Measurements from ENCODE around the gene FBXL16.

Gene FBXL16

DNA sequence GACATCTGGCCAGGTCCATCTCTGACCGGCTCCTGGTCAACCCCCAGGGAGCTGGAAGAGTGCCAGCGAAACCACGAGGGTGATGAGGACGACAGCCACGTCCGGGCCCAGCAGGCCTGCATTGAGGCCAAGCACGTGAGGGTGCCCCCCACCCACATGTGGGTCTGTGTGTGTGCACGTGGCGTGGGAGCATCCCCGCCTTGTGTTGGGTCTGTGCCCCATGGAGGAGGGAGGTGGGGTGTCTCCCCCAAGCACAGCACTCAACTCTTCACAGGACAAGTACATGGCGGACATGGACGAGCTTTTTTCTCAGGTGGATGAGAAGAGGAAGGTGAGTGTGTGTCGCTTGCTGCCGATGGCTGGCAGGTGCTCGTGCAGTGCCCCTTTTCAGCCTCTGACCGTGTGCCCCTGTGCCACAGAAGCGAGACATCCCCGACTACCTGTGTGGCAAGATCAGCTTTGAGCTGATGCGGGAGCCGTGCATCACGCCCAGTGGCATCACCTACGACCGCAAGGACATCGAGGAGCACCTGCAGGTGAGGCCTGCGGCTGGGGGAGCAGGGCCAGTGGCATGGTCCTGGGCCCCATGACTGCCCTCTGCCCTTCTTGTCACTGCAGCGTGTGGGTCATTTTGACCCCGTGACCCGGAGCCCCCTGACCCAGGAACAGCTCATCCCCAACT is 23.7 kb downstream of the FBXL16 start:
- H4K91ac ChIP-seq (ENCODE audit: low read depth, low read length, poor library complexity) = no peak overlapping the region
- no peak overlapping the region for H3K4ac ChIP-seq (ENCODE audit: low read length)
- no peak overlapping the region for H2BK5ac ChIP-seq (ENCODE audit: low read length)
- H3K18ac ChIP-seq (ENCODE audit: low read length) = no peak overlapping the region
- DNase-seq (ENCODE audit: low spot score) = no peak
- peaks cover 0 to 2% of the 10 kb centered on the region in 2 donors for H3K9me3 ChIP-seq (replicated peaks in 1 of 2; ENCODE audit: control insufficient read depth in 2 of 2, insufficient read depth in 1 of 2, low read depth in 1 of 2, low read length in 2 of 2)
- peaks cover 35 to 54% of the 10 kb centered on the region in 2 donors for H3K36me3 ChIP-seq (replicated peaks in 1 of 2; ENCODE audit: control insufficient read depth in 2 of 2, insufficient read depth in 2 of 2, low read length in 2 of 2)
- no peak overlapping the region for H2BK15ac ChIP-seq (ENCODE audit: low read length)
- H3K4me1 ChIP-seq (ENCODE audit: control insufficient read depth in 2 of 2, insufficient read depth in 1 of 2, low read depth in 1 of 2, low read length in 2 of 2) = peaks cover 7 to 21% of the 10 kb centered on the region in 2 donors
- peak overlapping the region; percentile 0 for H4K8ac ChIP-seq (ENCODE audit: low read depth, low read length)
- H3K9ac ChIP-seq (ENCODE audit: low read depth, low read length, poor library complexity) = no peak overlapping the region
- H2AFZ ChIP-seq (ENCODE audit: low read length) = no peak overlapping the region
- H3K23ac ChIP-seq (ENCODE audit: low read depth, low read length, poor library complexity) = peak overlapping the region; percentile 99
- peaks cover 31% of the 10 kb centered on the region for H3K79me1 ChIP-seq (ENCODE audit: low read depth, low read length)
- no peak overlapping the region for H2BK120ac ChIP-seq (ENCODE audit: low read depth, low read length)
- no peak overlapping the region for H3K14ac ChIP-seq (ENCODE audit: low read length)
- no peak overlapping the region for H2BK12ac ChIP-seq (ENCODE audit: low read length)
- no peaks in the 10 kb centered on the region for H3K27me3 ChIP-seq (ENCODE audit: control insufficient read depth in 3 of 3, insufficient read depth in 3 of 3, low read depth in 1 of 3, low read length in 3 of 3)
- no peak overlapping the region for H3K4me2 ChIP-seq (ENCODE audit: insufficient read depth, low read length, poor library complexity, severe bottlenecking)
- no peak overlapping the region for H2AK5ac ChIP-seq (ENCODE audit: low read depth, low read length)
- WGBS, 2 donors (ENCODE audit: extremely low coverage in 2 of 2, insufficient read length in 2 of 2, insufficient replicate concordance in 1 of 2) = no CpG with 5 or more reads among the region's 28 CpGs
- H3K27ac ChIP-seq (replicated peaks; ENCODE audit: low read length) = no peak overlapping the region
- peak overlapping the region; percentile 8 to 87 for H3K4me3 ChIP-seq (ENCODE audit: low read length in 2 of 2)

DNA sequence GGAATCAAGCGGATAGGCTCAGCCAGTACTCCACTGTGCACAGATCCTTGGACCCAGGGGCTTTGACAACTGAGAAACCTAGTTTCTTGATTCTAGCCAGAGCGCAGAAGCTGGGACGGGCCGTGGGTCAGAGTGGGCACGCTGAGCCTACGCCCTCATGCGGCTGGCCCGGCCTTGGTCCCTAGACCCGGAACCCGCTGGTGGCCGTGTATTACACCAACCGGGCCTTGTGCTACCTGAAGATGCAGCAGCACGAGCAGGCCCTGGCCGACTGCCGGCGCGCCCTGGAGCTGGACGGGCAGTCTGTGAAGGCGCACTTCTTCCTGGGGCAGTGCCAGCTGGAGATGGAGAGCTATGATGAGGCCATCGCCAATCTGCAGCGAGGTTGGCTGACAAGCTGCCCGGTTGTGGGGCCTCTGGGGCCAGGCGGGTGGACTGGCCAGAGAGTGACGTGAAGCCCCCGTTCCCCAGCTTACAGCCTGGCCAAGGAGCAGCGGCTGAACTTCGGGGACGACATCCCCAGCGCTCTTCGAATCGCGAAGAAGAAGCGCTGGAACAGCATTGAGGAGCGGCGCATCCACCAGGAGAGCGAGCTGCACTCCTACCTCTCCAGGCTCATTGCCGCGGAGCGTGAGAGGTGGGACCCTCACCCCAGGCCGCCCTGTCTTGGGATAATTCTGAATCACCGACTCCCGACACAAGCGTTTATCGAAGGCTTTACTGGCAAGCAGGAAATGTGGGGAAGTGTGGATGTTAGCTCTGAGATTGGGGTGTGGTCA is 24.4 kb downstream of the FBXL16 start:
- no CpG with 5 or more reads among the region's 44 CpGs for WGBS, 2 donors (ENCODE audit: extremely low coverage in 2 of 2, insufficient read length in 2 of 2, insufficient replicate concordance in 1 of 2)
- H4K8ac ChIP-seq (ENCODE audit: low read depth, low read length) = peak overlapping the region; percentile 52
- peak overlapping the region; percentile 87 to 98 for H3K4me3 ChIP-seq (ENCODE audit: low read length in 2 of 2)
- H3K9ac ChIP-seq (ENCODE audit: low read depth, low read length, poor library complexity) = peak overlapping the region; percentile 90
- H3K4ac ChIP-seq (ENCODE audit: low read length) = no peak overlapping the region
- H3K23ac ChIP-seq (ENCODE audit: low read depth, low read length, poor library complexity) = peak overlapping the region; percentile 68
- H3K18ac ChIP-seq (ENCODE audit: low read length) = no peak overlapping the region
- peaks cover 30 to 46% of the 10 kb centered on the region in 2 donors for H3K36me3 ChIP-seq (replicated peaks in 1 of 2; ENCODE audit: control insufficient read depth in 2 of 2, insufficient read depth in 2 of 2, low read length in 2 of 2)
- no peak overlapping the region for H2BK15ac ChIP-seq (ENCODE audit: low read length)
- no peak overlapping the region for H2AFZ ChIP-seq (ENCODE audit: low read length)
- H3K27ac ChIP-seq (replicated peaks; ENCODE audit: low read length) = no peak overlapping the region
- H3K4me2 ChIP-seq (ENCODE audit: insufficient read depth, low read length, poor library complexity, severe bottlenecking) = peak overlapping the region; percentile 96
- H2BK120ac ChIP-seq (ENCODE audit: low read depth, low read length) = no peak overlapping the region
- H3K27me3 ChIP-seq (ENCODE audit: control insufficient read depth in 3 of 3, insufficient read depth in 3 of 3, low read depth in 1 of 3, low read length in 3 of 3) = peaks cover 0 to 2% (median 0%) of the 10 kb centered on the region in 3 experiments
- H3K14ac ChIP-seq (ENCODE audit: low read length) = peak overlapping the region; percentile 61
- H2AK5ac ChIP-seq (ENCODE audit: low read depth, low read length) = peak overlapping the region; percentile 86
- H3K9me3 ChIP-seq (replicated peaks in 1 of 2; ENCODE audit: control insufficient read depth in 2 of 2, insufficient read depth in 1 of 2, low read depth in 1 of 2, low read length in 2 of 2) = peaks cover 0 to 2% of the 10 kb centered on the region in 2 donors
- peaks cover 7 to 21% of the 10 kb centered on the region in 2 donors for H3K4me1 ChIP-seq (ENCODE audit: control insufficient read depth in 2 of 2, insufficient read depth in 1 of 2, low read depth in 1 of 2, low read length in 2 of 2)
- no peak overlapping the region for H4K91ac ChIP-seq (ENCODE audit: low read depth, low read length, poor library complexity)
- peak overlapping the region; percentile 35 for H2BK5ac ChIP-seq (ENCODE audit: low read length)
- no peak overlapping the region for H2BK12ac ChIP-seq (ENCODE audit: low read length)
- H3K79me1 ChIP-seq (ENCODE audit: low read depth, low read length) = peaks cover 31% of the 10 kb centered on the region
- DNase-seq (ENCODE audit: low spot score) = no peak

DNA sequence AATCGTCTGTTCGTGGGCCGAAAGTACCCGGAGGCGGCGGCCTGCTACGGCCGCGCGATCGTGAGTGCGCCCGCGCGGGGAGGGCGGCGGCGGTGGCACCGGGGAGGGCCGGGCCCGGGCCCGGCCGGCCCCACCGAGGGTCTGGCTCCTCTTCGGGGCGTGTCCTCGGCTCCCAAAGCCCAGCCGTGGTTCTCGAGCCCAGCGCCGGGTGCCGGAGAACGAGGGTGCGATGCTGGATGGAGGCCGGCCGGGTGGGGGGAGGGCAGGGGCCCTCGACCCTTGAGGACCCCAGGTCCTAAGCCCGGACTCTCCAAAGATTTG is 25.0 kb downstream of the FBXL16 start:
- Histone ChIP-seq H4K8ac (ENCODE audit: low read depth, low read length) (no peak overlapping the region), H3K79me1 (ENCODE audit: low read depth, low read length) (peaks cover 31% of the 10 kb centered on the region), H3K23ac (ENCODE audit: low read depth, low read length, poor library complexity) (peak overlapping the region; percentile 98), H3K4me2 (ENCODE audit: insufficient read depth, low read length, poor library complexity, severe bottlenecking) (peak overlapping the region; percentile 96), H2BK120ac (ENCODE audit: low read depth, low read length) (no peak overlapping the region), H2AFZ (ENCODE audit: low read length) (peak overlapping the region; percentile 95), H3K4me3 (ENCODE audit: low read length in 2 of 2) (peak overlapping the region; percentile 87 to 98), H3K27ac (replicated peaks; ENCODE audit: low read length) (peak overlapping the region; percentile 93), H3K18ac (ENCODE audit: low read length) (peak overlapping the region; percentile 99), H2BK5ac (ENCODE audit: low read length) (peak overlapping the region; percentile 82), H3K27me3 (ENCODE audit: control insufficient read depth in 3 of 3, insufficient read depth in 3 of 3, low read depth in 1 of 3, low read length in 3 of 3) (peaks cover 0 to 6% (median 0%) of the 10 kb centered on the region in 3 experiments), H3K9me3 (replicated peaks in 1 of 2; ENCODE audit: control insufficient read depth in 2 of 2, insufficient read depth in 1 of 2, low read depth in 1 of 2, low read length in 2 of 2) (peaks cover 0 to 2% of the 10 kb centered on the region in 2 donors), H2BK15ac (ENCODE audit: low read length) (no peak overlapping the region), H3K4me1 (ENCODE audit: control insufficient read depth in 2 of 2, insufficient read depth in 1 of 2, low read depth in 1 of 2, low read length in 2 of 2) (peaks cover 7 to 21% of the 10 kb centered on the region in 2 donors), H3K4ac (ENCODE audit: low read length) (no peak overlapping the region), H2AK5ac (ENCODE audit: low read depth, low read length) (peak overlapping the region; percentile 86), H3K9ac (ENCODE audit: low read depth, low read length, poor library complexity) (peak overlapping the region; percentile 94), H3K36me3 (replicated peaks in 1 of 2; ENCODE audit: control insufficient read depth in 2 of 2, insufficient read depth in 2 of 2, low read length in 2 of 2) (peaks cover 29 to 41% of the 10 kb centered on the region in 2 donors), H3K14ac (ENCODE audit: low read length) (peak overlapping the region; percentile 61), H2BK12ac (ENCODE audit: low read length) (no peak overlapping the region), H4K91ac (ENCODE audit: low read depth, low read length, poor library complexity) (no peak overlapping the region)
- no CpG with 5 or more reads among the region's 38 CpGs for WGBS, 2 donors (ENCODE audit: extremely low coverage in 2 of 2, insufficient read length in 2 of 2, insufficient replicate concordance in 1 of 2)
- no peak for DNase-seq (ENCODE audit: low spot score)
